Stimulated activated CD4-positive, alpha-beta T cell treated with anti-CD3 and anti-CD28 coated beads, Interleukin-15, amount 100 ng/mL, for 48 hours (primary cell): ENCODE results near the gene CWF19L2.
"Not testable (repeated sequence)": the region's sequence is repeated elsewhere in the genome, so short reads cannot be mapped to it uniquely, and the experiment has no call there.

Source experiments
- DNase-seq, 2 donors: peaks; one replicate each; pipeline ENCODE4 v3.0.0-alpha.2; 2020; ENCODE audit warnings: low read depth in 2 of 2

Gene CWF19L2

DNA sequence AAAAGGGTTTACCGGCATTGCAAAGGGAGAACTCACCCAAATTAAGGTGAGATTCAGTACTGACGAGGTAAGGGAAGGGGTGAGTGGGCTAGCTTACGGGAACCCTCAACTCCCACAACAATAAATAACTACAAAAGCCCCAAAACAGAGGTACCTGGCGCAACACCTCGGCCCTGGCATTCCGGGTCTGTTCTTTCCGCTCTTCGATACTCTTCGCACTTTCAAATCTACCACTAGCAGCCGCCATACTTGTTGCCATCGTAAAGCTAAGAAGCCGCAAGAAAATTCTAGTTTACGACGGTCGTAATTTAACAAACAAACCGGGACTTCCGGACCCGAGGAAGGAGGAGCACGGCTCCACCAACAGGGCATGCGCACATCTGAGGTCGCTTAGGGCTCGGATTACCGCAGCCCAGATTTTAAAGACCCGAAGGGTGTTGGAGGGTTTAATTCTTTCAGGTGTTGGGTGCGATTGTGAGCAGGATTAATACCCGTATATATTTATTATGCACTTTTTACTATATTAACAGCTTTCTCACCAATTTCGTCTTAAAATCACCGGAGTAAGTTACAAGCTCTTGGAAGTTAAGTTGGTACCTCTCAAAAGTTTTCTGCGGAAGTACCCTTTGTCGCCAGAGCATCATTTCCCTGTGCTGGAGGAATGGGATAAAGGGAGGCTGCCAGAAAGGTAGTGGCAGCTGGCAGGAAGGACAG, at the start of gene CWF19L2:
Gene CWF19L2 (minus strand): TSS at position 268 of the 714 bp plus-strand sequence. CDS start 9 bp downstream, at position 259.
- DNase-seq = peak; percentile 76 to 81

DNA sequence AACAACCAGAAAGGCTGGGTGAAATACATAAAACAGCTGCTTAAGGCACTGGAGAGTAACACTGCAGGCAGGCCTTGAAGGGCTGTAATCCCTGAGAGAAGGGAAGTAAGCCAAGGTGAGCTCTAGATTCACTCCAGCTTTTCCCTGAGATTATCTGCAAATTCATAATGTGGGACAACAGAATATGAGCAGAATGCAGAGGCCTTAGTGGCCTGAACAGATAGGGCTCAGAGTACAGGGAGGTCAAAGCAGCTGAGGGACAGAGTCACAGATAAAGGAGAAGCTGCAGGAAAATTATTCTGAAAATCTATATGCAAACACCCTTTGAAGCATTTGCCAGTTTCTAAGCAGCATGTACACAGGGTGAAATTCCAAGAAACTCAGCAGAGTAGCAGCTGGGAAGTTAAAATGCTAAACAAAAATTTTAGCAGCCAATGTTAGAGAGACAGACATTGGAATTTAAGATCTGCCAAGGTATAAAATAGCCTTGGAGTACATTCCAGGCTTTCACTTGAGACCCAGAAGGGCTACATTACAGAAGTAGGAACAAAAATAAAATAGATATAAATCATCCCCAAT, 48.1 kb upstream of the CWF19L2 start:
- DNase-seq = no peak

- DNase-seq = no peak
Observed at GRCh38 chr11:107504981-107505380, 47.4 kb upstream of the CWF19L2 start.

DNA sequence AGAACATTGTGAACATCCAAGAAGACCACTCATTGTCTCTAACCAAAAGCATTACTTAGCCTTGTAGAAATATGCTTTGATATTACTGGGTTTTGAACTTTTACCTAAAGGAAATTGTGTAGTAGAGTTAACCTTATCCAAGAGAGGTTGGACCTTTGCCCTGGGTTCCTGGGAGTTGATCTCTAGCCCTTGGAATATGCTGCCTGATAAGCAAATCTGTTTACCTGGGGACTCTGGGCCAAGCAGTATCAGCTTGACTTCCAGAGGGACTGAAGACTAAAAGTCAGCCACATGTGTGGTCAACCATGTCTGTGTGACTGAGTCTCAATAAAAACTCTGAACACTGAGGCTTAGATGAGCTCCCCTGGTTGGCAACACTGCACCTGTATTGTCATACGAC, 44.1 kb upstream of the CWF19L2 start:
- DNase-seq = no peak

GRCh38 chr11:107497371-107497770, 39.7 kb upstream of the CWF19L2 start:
- DNase-seq = not testable (repeated sequence)

- no peak for DNase-seq
Observed at GRCh38 chr11:107496011-107496410, 38.4 kb upstream of the CWF19L2 start.

DNA sequence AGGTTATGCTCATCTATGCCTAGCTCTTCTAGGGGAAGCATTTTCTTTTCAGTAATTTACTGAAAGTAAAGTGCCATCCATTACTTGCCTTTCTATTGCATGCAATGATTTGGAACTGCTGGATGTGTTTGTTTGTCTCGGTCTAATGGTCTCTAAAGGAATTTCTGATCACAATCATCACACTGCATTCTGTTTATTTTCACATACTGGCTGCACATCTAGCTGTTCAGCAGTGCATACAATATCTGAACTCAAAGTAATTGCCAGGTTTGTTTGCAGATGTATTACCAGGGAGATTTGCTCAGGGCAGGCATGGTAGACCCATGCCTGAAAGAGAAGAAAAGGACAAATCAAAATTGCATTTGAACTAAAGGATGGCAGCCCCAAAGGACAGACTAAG, 36.4 kb upstream of the CWF19L2 start:
- no peak for DNase-seq

DNA sequence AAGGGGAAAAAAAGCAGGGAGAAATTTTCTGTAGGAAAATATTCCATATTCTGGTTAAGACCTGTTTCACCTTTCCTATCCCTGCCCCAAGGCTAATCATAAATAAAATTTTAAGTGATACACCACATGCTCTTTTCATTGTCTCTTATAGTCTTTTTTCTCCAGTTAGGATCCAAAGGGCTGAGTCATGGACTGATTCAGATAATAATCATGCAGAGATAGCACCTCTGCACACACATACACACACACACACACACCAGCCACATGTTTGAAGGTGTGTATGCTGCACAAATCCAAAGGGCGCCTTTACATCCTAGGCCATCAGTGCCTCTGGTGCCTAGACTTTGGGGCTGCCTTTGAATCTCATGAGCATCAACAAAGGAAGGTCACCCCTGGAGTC, 35.5 kb upstream of the CWF19L2 start:
- DNase-seq = no peak

DNA sequence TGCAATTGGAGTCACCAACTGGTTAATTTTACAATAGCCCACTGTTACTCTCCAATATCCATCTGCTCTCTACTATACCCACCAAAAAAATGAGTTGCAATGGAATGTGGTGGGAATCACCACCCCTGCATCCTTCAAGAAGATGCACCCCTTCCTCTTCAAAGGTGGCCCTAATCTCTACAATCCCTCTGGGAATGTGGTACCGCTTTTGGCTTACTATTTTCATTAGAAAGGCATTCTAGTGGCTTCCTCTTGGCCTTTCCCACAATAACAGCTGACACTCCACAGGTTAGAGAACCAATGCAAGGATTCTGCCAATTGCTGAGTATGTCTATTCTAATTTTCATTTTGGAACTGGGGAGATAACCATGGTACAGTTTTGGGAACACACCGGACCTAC, 33.2 kb upstream of the CWF19L2 start:
- no peak for DNase-seq

GRCh38 chr11:107482234-107482633, 24.6 kb upstream of the CWF19L2 start:
- DNase-seq = no peak

GRCh38 chr11:107478922-107479321, 21.3 kb upstream of the CWF19L2 start:
- DNase-seq = no peak

DNA sequence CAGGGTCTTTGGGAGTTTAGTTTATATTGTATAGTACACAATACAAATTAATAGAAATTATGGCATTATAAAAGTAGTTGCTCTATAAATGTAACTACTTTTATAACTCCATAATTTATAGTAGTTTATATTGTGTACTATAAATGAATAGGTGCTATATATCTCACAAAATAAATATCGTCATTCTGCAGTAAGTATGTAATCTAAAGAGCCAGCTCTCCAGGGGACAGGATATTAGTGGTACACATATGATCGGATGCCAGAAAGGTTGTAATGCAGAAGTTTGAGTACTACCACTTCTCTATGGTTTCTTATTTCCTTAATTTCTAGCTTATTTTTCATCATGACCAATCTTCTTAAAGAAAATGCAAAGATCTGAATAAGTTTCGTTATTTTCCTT, 20.2 kb upstream of the CWF19L2 start:
- DNase-seq = no peak

DNA sequence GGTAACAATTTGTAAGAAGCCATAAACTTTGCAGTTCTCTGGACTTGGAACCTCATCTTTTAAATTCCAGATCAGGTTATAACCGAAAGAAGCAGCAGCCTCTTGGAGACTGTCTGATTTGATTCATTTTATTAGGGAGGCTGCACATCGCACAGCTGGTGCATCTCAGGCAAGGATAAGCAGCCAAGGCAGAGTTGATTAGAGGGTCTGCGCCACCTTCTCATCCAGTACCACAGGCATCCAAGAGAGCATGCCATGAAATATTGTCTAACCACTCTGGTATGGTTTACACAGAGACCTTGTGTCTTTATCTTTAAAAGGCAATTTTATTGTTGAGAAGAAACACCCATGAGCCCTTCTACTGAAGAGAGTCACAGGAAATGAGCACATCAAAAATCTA, 16.2 kb upstream of the CWF19L2 start:
- no peak for DNase-seq

DNA sequence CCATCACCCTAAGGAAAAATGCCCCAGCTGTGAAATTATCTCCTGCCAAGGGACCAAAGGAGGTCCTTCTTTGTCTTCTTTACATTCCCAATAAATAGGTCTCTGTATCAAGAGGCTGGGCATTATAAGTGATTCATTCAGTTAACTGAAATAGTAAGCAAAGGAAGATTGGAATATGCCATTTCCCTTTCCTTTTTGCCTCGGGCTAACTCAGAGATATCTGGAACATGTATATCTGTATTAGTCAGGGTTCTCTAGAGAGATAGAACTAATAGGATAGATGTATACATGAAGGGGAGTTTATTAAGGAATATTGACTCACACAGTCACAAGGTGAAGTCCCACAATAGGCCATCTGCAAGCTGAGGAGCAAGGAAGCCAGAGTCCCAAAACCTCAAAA, 15.3 kb upstream of the CWF19L2 start:
- no peak for DNase-seq

- no peak for DNase-seq
Observed at GRCh38 chr11:107468596-107468995, 11.0 kb upstream of the CWF19L2 start.

DNA sequence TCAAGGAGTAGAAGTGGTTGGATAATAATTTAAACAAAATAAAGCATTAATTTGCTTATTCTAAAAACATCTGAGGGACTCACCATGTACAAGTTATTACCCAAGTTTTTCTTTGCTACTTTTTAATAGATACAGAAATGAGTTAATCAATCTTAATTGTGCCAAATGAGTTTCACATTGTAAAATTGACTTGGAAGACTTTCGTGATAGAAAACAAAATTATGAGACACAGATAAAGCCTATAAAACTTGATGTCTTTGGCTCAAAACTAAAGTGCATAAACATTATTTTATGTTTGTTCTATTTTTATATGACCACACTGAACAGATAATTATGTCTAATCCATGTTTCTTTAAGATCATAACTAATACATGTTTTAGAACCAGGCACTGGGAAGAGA, 10.1 kb upstream of the CWF19L2 start:
- DNase-seq = no peak

GRCh38 chr11:107466275-107466866, 8.7 kb upstream of the CWF19L2 start:
- DNase-seq = not testable (repeated sequence)

GRCh38 chr11:107457205-107457557, 444 bp downstream of the CWF19L2 start:
- DNase-seq = no peak

DNA sequence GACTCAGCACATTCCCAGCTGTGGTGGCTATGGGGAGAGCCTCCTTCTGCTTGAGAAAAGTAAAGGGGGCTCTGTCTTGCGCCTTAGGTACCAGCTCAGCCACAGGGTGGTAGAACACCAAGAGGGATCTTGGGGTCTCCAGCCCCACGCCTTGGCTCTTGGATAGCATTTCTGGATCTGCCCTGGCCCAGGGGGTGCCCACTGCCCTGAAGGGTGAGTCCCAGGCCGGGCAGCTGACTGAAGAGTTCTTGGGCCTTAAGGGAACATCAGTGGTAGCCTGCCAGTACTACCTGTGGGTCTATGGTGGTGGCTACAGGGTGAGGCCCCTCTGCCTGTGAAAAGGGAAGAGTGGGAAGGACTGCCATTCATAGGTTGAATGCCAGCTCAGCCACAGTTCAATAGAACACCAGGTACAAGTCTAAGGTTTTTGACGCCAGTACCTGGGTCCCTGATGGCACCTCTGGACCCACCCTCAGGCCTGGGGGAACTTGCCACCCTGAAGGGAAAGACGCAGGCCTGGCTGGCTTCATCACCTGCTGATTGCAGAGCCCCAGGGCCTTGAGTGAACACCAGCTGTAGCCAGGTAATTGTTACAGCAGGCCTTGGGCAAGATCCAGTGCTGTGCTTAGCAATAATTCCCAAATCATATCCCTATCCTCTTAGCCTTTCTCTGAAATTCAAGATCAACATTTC, 3.9 kb downstream of the CWF19L2 start:
- DNase-seq = no peak

DNA sequence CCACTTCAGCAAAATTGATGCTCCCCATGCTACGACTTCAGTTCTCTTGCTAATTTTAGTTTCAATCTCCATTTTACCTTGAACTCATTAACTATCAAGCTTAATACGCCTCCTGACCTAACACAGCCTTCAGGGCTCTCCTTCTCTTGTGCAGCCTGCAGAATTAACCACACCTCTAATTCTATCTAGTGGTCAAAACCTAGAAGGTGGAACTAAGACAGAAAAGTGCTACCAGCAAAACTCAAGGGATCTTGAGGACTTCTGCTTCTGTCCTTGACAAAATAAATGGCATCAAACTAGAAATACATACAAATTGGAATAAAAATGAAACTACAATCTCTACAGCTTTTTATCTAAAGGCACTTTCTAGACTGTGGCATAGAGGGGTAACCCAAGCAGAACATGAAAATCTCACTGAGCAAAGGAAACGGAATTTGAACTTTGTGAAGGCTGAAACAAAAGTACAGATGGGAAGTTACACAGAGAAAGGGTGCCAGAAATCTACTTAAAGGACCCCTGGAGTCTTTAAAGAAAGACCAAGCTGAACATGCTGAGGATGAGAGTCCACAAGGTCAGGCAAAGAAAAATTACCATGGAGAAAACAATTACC, 10.7 kb downstream of the CWF19L2 start:
- no peak for DNase-seq

DNA sequence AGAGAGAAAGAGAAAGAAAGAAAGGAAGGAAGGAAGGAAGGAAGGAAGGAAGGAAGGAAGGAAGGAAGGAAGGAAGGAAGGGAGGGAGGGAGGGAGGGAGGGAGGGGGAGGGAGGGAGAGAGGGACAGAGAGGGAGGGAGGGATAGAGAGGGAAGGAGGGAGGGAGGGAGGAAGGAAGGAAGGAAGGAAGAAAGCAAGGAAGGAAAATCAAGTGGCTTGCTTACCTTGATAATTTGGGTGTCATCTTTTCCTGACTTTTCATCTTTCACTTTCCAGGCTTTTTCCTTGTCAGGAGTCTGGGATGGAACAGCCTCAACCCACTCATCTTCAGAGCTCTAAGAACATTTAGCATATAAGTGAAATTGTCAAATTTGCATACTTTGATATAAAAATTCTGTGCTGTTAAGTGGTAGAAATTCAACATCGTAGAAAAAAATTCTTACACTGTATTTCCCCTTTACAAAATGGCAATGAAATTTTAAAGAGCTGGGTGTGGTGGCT, 14.9 kb downstream of the CWF19L2 start:
- no peak for DNase-seq

- DNase-seq = no peak
Observed at GRCh38 chr11:107439586-107440167, 17.9 kb downstream of the CWF19L2 start.
